GM12801 (cell line): Measurements from ENCODE around the gene TMEM132C.

Experiments
- TF ChIP-seq, protein P1 (sequence below): IDR thresholded peaks from one replicate; pipeline ENCODE4 v1.5.1; 2011; ENCODE audit warnings: control low read depth; ENCODE audit not compliant: insufficient read length; ENCODE audit errors: extremely low read depth

The TMEM132C gene

DNA sequence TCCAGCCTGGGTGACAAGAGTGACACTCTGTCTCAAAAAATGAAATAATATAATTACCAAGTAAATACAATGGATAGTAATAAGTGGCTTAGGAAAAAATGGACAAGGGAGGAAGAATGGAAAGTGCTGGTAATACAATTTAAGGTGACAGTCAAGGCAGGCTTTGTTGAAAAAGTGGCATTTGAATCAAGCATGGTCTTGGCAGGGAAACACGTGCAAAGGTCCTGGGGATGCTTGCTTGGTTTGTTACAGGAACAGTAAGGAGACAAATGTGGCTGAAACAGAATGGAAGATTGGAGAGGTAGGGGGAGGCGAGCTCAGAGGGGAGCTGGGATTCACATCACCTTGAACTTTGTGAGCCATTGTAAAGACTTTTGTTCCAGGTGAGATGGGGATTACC lies 153.2 kb downstream of the TMEM132C start:
- TF ChIP-seq, protein P1, sequence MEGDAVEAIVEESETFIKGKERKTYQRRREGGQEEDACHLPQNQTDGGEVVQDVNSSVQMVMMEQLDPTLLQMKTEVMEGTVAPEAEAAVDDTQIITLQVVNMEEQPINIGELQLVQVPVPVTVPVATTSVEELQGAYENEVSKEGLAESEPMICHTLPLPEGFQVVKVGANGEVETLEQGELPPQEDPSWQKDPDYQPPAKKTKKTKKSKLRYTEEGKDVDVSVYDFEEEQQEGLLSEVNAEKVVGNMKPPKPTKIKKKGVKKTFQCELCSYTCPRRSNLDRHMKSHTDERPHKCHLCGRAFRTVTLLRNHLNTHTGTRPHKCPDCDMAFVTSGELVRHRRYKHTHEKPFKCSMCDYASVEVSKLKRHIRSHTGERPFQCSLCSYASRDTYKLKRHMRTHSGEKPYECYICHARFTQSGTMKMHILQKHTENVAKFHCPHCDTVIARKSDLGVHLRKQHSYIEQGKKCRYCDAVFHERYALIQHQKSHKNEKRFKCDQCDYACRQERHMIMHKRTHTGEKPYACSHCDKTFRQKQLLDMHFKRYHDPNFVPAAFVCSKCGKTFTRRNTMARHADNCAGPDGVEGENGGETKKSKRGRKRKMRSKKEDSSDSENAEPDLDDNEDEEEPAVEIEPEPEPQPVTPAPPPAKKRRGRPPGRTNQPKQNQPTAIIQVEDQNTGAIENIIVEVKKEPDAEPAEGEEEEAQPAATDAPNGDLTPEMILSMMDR, result no peak

DNA sequence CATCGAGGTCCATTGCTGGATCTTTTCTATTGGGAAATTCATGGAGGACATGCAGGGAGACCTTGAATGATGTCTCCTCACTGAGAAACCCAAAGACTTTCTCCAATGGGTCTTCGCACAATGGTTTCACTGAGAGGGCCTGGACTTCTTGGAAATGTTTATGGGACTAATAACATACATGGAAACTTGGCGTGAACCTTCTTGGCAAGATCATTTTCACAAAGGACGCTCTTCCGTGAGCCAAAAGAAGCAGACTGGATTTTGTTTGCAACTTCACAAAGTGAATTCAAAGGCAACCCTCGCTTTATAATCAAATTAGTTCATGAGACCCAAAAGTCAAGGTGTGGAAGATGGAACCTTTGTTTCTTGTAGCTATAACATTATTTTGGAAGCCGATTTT lies 154.4 kb downstream of the TMEM132C start:
- TF ChIP-seq, protein P1, result no peak

DNA sequence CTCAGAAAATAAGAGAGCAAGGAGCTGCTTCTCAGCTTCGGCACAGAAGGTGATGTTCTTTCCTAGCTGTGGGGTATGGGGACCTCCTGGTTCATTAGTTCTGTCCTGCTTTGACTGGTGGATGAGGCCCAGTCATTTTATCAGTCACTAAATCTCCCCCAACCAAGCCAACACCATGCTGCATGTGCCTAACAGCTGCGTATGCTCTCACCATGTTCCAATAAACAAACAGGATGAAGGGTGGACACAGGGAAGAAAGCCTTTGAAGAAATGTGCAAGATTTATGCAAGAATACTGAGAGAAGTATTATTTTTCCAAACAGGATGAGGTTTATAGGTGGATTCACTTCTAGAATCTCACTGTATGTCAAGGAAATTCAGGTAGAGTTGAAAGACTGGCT lies 156.2 kb downstream of the TMEM132C start:
- TF ChIP-seq, protein P1, result no peak

DNA sequence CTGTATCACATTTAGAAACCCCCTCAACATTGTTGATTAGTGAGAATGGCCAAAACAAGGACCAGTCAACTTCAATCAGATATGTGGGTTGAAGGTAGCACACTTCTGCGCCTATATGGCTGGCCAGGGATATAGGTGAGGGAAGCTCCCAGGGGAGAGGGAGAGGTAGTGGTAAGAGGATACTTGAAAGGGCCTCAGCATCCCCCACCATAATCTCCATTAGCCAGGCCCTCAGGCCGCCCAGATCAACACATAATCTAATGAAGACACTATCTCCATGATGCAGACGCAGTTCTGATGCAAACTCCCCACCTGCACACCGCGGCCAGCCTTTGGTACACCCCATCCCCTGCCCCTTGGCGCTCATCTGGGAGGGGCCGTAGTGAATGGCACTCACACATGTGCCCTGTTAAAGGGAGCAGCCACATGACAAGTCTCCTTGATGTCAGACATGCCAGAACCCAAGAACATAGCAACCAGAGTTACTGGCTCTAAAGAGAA lies 158.0 kb downstream of the TMEM132C start:
- TF ChIP-seq, protein P1, result no peak

DNA sequence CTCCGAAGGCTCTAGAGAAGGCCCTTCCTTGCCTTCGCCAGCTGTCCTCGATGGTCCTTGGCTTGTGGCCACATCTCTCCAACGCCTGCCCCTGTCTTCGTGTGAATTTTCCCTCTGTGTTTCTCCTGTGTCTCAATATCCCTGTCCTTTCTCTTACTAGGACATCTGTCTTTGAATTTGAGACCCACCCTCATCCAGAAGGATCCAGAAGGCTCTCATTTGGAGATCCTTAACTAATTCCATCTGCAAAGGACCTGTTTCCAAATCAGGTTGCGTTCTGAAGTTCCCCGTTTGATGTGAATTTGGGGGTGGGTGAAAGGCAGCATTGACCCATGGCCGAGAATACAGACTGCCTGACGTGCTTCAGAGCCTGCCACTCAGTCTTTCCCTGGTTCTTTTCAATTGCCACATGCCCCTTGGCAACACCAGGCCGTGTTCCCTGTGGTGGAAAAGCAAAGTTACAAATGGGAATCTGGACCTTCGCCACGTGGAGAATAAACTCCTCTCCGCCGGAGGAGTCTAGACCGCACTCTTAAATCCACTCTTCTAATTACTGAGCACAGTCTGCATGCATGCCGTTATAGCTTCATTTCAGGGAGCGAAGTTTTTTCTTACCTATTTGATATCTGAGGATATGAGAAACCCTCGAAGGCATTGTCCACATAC lies 158.8 kb downstream of the TMEM132C start:
- TF ChIP-seq, protein P1, result no peak

DNA sequence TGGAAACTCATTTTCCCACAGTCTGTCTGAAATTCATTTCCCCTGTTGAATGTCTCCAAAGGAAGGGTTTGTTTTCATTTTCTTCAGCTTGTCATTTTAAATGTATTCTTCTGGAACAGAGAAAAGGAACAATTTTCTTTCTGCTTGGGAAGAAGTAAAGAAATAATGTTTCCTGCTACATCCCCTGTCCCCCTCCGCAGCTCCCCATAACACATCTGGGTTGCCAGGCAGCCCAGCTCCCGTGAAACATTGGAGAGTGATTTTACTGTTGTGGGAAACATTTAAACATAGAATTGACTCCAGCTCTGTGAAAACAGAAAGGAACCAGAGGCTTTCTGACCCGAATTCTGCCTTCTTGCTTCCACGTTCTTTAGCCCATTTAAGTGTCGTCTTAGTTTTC lies 159.5 kb downstream of the TMEM132C start:
- TF ChIP-seq, protein P1, result no peak

DNA sequence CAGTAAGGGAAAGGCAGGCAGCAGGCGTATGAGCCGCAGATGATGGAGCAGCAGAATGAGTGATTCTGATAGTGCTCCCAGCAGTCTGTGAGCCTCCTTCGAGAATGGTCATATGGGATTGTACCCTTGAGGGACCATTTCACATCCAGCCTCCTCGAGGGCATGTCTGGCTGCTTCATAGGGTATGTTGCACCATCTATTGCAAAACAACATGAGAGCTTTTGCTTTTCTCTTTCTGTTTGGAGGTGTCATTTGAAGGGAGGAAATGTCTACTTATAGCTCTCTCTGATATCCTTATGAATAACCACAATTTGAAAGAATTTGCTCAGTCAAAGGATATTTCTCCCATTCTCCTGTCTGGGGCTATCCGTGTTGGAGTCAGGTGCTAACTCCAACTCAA lies 172.8 kb downstream of the TMEM132C start:
- TF ChIP-seq, protein P1, result no peak
